Parathyroid adenoma (tissue), 2 donors: ENCODE data around the gene RAMACL.
"Not testable (repeated sequence)": the region's sequence is repeated elsewhere in the genome, so short reads cannot be mapped to it uniquely, and the experiment has no call there.

Experiments used
- H2AFZ ChIP-seq: fragments of 300-600 bp; sonication (generic); one replicate; pipeline ENCODE4 v1.7.0; 2017; ENCODE audit warnings: antibody characterized with exemption, mild to moderate bottlenecking
- H3K27ac ChIP-seq: fragments of 300-600 bp; sonication (generic); one replicate; pipeline ENCODE4 v1.7.0; 2017
- H3K27me3 ChIP-seq: fragments of 300-600 bp; sonication (generic); one replicate; pipeline ENCODE4 v1.7.0; 2017; ENCODE audit warnings: low read length; ENCODE audit not compliant: control insufficient read depth, insufficient read depth
- H3K36me3 ChIP-seq: fragments of 300-600 bp; sonication (generic); one replicate; pipeline ENCODE4 v1.7.0; 2017; ENCODE audit warnings: low read length; ENCODE audit not compliant: control insufficient read depth, insufficient read depth
- H3K4me1 ChIP-seq: fragments of 300-600 bp; sonication (generic); one replicate; pipeline ENCODE4 v1.7.0; 2017; ENCODE audit warnings: control low read depth
- H3K4me2 ChIP-seq: fragments of 300-600 bp; sonication (generic); one replicate; pipeline ENCODE4 v1.7.0; 2017; ENCODE audit warnings: low read length
- H3K4me3 ChIP-seq: fragments of 300-600 bp; sonication (generic); one replicate; pipeline ENCODE4 v1.7.0; 2017; ENCODE audit warnings: low read depth, low read length
- H3K79me2 ChIP-seq: fragments of 300-600 bp; sonication (generic); one replicate; pipeline ENCODE4 v1.7.0; 2017; ENCODE audit warnings: control low read depth
- H3K9ac ChIP-seq: fragments of 300-600 bp; sonication (generic); one replicate; pipeline ENCODE4 v1.7.0; 2017; ENCODE audit warnings: mild to moderate bottlenecking
- H3K9me3 ChIP-seq: fragments of 300-600 bp; sonication (generic); one replicate; pipeline ENCODE4 v1.7.0; 2017; ENCODE audit warnings: low read length; ENCODE audit not compliant: control insufficient read depth
- CTCF ChIP-seq: fragments of 300-600 bp; sonication (generic); IDR thresholded peaks from one replicate; pipeline ENCODE4 v1.7.0; 2017; ENCODE audit warnings: antibody characterized with exemption, mild to moderate bottlenecking
- donor health status: primary hyperparathyroidism.

RAMACL gene

GRCh38 chr6:166584853-166585429, 1.5 kb downstream of the RAMACL start:
- Histone ChIP-seq H2AFZ (no peak overlapping the region), H3K27me3 (no peaks in the 10 kb centered on the region), H3K27ac (peak overlapping the region; percentile 12), H3K4me2 (no peak overlapping the region), H3K9ac (no peak overlapping the region), H3K4me3 (no peak overlapping the region), H3K9me3 (no peaks in the 10 kb centered on the region), H3K36me3 (no peaks in the 10 kb centered on the region), H3K79me2 (peaks cover 47% of the 10 kb centered on the region), H3K4me1 (peaks cover 44% of the 10 kb centered on the region)
- TF ChIP-seq CTCF = no peak

GRCh38 chr6:166584155-166584554, 2.3 kb downstream of the RAMACL start:
- Histone ChIP-seq H3K27ac (no peak overlapping the region), H3K4me2 (no peak overlapping the region), H3K27me3 (no peaks in the 10 kb centered on the region), H3K4me3 (no peak overlapping the region), H3K36me3 (no peaks in the 10 kb centered on the region), H3K4me1 (peaks cover 41% of the 10 kb centered on the region), H3K9me3 (no peaks in the 10 kb centered on the region), H2AFZ (no peak overlapping the region), H3K9ac (no peak overlapping the region), H3K79me2 (peaks cover 53% of the 10 kb centered on the region)
- TF ChIP-seq CTCF = no peak

- Histone ChIP-seq H2AFZ (no peak overlapping the region), H3K27me3 (no peaks in the 10 kb centered on the region), H3K4me3 (no peak overlapping the region), H3K4me1 (peaks cover 33% of the 10 kb centered on the region), H3K4me2 (no peak overlapping the region), H3K27ac (no peak overlapping the region), H3K36me3 (no peaks in the 10 kb centered on the region), H3K9me3 (no peaks in the 10 kb centered on the region), H3K9ac (no peak overlapping the region), H3K79me2 (peaks cover 60% of the 10 kb centered on the region)
- no peak for TF ChIP-seq CTCF
Observed at GRCh38 chr6:166583230-166583965, 3.1 kb downstream of the RAMACL start.

GRCh38 chr6:166582258-166582657, 4.2 kb downstream of the RAMACL start:
- Histone ChIP-seq H3K9me3 (no peaks in the 10 kb centered on the region), H3K27me3 (no peaks in the 10 kb centered on the region), H3K79me2 (peaks cover 68% of the 10 kb centered on the region), H3K27ac (no peak overlapping the region), H3K36me3 (no peaks in the 10 kb centered on the region), H2AFZ (no peak overlapping the region), H3K9ac (no peak overlapping the region), H3K4me1 (peaks cover 24% of the 10 kb centered on the region), H3K4me2 (no peak overlapping the region), H3K4me3 (no peak overlapping the region)
- TF ChIP-seq CTCF = no peak

GRCh38 chr6:166581801-166582200, 4.7 kb downstream of the RAMACL start:
- H3K27ac ChIP-seq, H3K4me2 ChIP-seq, H2AFZ ChIP-seq, H3K9ac ChIP-seq, H3K9me3 ChIP-seq, H3K36me3 ChIP-seq, H3K4me3 ChIP-seq, H3K27me3 ChIP-seq: not testable (repeated sequence)
- H3K79me2 ChIP-seq = peaks cover 71% of the 10 kb centered on the region
- peaks cover 19% of the 10 kb centered on the region for H3K4me1 ChIP-seq
